ENCODE data around the gene FGGY. TPM values are rescaled to one million over a fixed set of nuclear protein-coding genes. Genes with fewer than 3 reads are reported as not detected.

The FGGY gene, protein sequence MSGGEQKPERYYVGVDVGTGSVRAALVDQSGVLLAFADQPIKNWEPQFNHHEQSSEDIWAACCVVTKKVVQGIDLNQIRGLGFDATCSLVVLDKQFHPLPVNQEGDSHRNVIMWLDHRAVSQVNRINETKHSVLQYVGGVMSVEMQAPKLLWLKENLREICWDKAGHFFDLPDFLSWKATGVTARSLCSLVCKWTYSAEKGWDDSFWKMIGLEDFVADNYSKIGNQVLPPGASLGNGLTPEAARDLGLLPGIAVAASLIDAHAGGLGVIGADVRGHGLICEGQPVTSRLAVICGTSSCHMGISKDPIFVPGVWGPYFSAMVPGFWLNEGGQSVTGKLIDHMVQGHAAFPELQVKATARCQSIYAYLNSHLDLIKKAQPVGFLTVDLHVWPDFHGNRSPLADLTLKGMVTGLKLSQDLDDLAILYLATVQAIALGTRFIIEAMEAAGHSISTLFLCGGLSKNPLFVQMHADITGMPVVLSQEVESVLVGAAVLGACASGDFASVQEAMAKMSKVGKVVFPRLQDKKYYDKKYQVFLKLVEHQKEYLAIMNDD
- 2.1 to 4.1 TPM (median 2.7 TPM) in 5 replicates for total RNA-seq (2022; extraction: Qiagen RNA extraction; ENCODE audit: low read depth)

GRCh38 chr1:59296358-59297256 lies at the start of gene FGGY:
FGGY (plus strand) TSS chr1:59297094; CDS start chr1:59321550, 24,456 bp downstream.

Measured in A549 treated with CpdA at 1 μM for 4 hours (cell line).